Thyroid gland (tissue), 4 donors: ENCODE measurements around the gene EFCAB8.

ENCODE experiments used
- POLR2A ChIP-seq, 2 donors: fragments of 450-650 bp; IDR thresholded peaks; one replicate each; pipeline ENCODE4 v1.6.1; 2017; ENCODE audit warnings: antibody characterized with exemption in 2 of 2, mild to moderate bottlenecking in 2 of 2, moderate library complexity in 1 of 2
- TF ChIP-seq, protein P1 (sequence below), 6 experiments: fragments of 200-600 bp in 3 of 6; fragments of 450-650 bp in 3 of 6; sonication (generic) in 3 of 6; IDR thresholded peaks; one replicate each; pipeline ENCODE4 v1.5.1; 2016 to 2019; ENCODE audit warnings: antibody characterized with exemption in 6 of 6, mild to moderate bottlenecking in 2 of 6, inconsistent platforms in 1 of 6, moderate library complexity in 1 of 6

- TF ChIP-seq, protein P1, sequence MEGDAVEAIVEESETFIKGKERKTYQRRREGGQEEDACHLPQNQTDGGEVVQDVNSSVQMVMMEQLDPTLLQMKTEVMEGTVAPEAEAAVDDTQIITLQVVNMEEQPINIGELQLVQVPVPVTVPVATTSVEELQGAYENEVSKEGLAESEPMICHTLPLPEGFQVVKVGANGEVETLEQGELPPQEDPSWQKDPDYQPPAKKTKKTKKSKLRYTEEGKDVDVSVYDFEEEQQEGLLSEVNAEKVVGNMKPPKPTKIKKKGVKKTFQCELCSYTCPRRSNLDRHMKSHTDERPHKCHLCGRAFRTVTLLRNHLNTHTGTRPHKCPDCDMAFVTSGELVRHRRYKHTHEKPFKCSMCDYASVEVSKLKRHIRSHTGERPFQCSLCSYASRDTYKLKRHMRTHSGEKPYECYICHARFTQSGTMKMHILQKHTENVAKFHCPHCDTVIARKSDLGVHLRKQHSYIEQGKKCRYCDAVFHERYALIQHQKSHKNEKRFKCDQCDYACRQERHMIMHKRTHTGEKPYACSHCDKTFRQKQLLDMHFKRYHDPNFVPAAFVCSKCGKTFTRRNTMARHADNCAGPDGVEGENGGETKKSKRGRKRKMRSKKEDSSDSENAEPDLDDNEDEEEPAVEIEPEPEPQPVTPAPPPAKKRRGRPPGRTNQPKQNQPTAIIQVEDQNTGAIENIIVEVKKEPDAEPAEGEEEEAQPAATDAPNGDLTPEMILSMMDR (IDR thresholded peaks at IDR 0.05) = no peak
- no peak for TF ChIP-seq POLR2A (IDR thresholded peaks at IDR 0.05)
These were observed 47.5 kb downstream of the EFCAB8 start for GRCh38 chr20:32906200-32906599.
